HG03342 (cell line): ENCODE results near the gene CDIPT.
"Not testable (repeated sequence)": the region's sequence is repeated elsewhere in the genome, so short reads cannot be mapped to it uniquely, and the experiment has no call there.

ENCODE experiments used
- ATAC-seq: cut with Tn5 transposase; IDR thresholded peaks from one replicate; pipeline ENCODE4 v1.9.1; 2021; ENCODE audit warnings: mild to moderate bottlenecking, moderate library complexity; ENCODE audit not compliant: unreplicated experiment

The CDIPT gene

GRCh38 chr16:29897333-29897732 lies 34.3 kb upstream of the CDIPT start:
- ATAC-seq = no peak

- ATAC-seq = no peak
Observed at GRCh38 chr16:29896841-29897240, 33.8 kb upstream of the CDIPT start.

GRCh38 chr16:29894352-29894751 lies 31.3 kb upstream of the CDIPT start:
- ATAC-seq = no peak

GRCh38 chr16:29893553-29893952 lies 30.5 kb upstream of the CDIPT start:
- no peak for ATAC-seq

GRCh38 chr16:29892458-29892813 lies 29.4 kb upstream of the CDIPT start:
- ATAC-seq = no peak

GRCh38 chr16:29891525-29892457 lies 28.8 kb upstream of the CDIPT start:
- no peak for ATAC-seq

- not testable (repeated sequence) for ATAC-seq
Observed at GRCh38 chr16:29889372-29889771, 26.3 kb upstream of the CDIPT start.

GRCh38 chr16:29883987-29884386 lies 21.0 kb upstream of the CDIPT start:
- ATAC-seq = no peak

GRCh38 chr16:29881050-29881449 lies 18.0 kb upstream of the CDIPT start:
- ATAC-seq = no peak

- ATAC-seq = no peak
Observed at GRCh38 chr16:29878172-29878571, 15.1 kb upstream of the CDIPT start.

- no peak for ATAC-seq
Observed at GRCh38 chr16:29877266-29877961, 14.4 kb upstream of the CDIPT start.

GRCh38 chr16:29876594-29877249 lies 13.7 kb upstream of the CDIPT start:
- no peak for ATAC-seq

GRCh38 chr16:29876217-29876593 lies 13.2 kb upstream of the CDIPT start:
- ATAC-seq = no peak

- no peak for ATAC-seq
Observed at GRCh38 chr16:29875206-29875605, 12.2 kb upstream of the CDIPT start.

- ATAC-seq = no peak
Observed at GRCh38 chr16:29873319-29873718, 10.3 kb upstream of the CDIPT start.

GRCh38 chr16:29871822-29872546 lies 9.0 kb upstream of the CDIPT start:
- ATAC-seq = no peak

- not testable (repeated sequence) for ATAC-seq
Observed at GRCh38 chr16:29869067-29869466, 6.0 kb upstream of the CDIPT start.

GRCh38 chr16:29868396-29869009 lies 5.5 kb upstream of the CDIPT start:
- ATAC-seq = no peak

GRCh38 chr16:29864205-29864604 lies 1.2 kb upstream of the CDIPT start:
- no peak for ATAC-seq

GRCh38 chr16:29863669-29863984 lies 601 bp upstream of the CDIPT start:
- ATAC-seq = no peak

- no peak for ATAC-seq
Observed at GRCh38 chr16:29862383-29862883, 593 bp downstream of the CDIPT start.
